22Rv1 (cell line): ENCODE measurements around the gene GIMAP6.
"Not testable (repeated sequence)": the region's sequence is repeated elsewhere in the genome, so short reads cannot be mapped to it uniquely, and the experiment has no call there.

Source experiments
- H3K27ac ChIP-seq: fragments of 450-650 bp; 2 replicates; pipeline ENCODE4 v1.5.1; 2017
- ZFX ChIP-seq: fragments of 450-650 bp; IDR thresholded peaks from 2 replicates; pipeline ENCODE4 v1.6.1; 2017; ENCODE audit warnings: antibody characterized with exemption, borderline replicate concordance
- TF ChIP-seq, protein P1 (sequence below): fragments of 450-650 bp; IDR thresholded peaks from 2 replicates; pipeline ENCODE4 v1.5.1; 2017; ENCODE audit warnings: mild to moderate bottlenecking

Gene GIMAP6

DNA sequence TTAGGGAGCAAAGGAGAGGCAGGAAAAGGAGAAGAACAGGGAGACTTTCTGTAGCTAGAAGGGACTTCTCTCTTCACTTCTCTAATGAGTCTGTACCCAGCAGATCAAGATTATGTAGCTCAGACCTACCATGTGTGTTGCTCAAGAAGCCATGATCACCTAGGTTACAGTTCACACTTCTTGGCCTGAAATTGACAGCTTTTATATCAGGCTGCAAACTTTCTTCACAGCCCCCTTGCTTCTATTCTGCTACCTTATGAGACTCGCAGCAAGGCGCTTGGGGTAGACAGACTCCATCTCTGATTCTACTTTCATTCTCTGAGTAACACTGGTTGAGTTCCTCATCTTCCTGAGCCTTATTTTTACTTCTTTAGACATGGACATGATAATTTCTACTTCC lies 33.7 kb upstream of the GIMAP6 start:
- TF ChIP-seq ZFX, result no peak
- TF ChIP-seq, protein P1, sequence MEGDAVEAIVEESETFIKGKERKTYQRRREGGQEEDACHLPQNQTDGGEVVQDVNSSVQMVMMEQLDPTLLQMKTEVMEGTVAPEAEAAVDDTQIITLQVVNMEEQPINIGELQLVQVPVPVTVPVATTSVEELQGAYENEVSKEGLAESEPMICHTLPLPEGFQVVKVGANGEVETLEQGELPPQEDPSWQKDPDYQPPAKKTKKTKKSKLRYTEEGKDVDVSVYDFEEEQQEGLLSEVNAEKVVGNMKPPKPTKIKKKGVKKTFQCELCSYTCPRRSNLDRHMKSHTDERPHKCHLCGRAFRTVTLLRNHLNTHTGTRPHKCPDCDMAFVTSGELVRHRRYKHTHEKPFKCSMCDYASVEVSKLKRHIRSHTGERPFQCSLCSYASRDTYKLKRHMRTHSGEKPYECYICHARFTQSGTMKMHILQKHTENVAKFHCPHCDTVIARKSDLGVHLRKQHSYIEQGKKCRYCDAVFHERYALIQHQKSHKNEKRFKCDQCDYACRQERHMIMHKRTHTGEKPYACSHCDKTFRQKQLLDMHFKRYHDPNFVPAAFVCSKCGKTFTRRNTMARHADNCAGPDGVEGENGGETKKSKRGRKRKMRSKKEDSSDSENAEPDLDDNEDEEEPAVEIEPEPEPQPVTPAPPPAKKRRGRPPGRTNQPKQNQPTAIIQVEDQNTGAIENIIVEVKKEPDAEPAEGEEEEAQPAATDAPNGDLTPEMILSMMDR, result no peak
- no peak overlapping the region for H3K27ac ChIP-seq

DNA sequence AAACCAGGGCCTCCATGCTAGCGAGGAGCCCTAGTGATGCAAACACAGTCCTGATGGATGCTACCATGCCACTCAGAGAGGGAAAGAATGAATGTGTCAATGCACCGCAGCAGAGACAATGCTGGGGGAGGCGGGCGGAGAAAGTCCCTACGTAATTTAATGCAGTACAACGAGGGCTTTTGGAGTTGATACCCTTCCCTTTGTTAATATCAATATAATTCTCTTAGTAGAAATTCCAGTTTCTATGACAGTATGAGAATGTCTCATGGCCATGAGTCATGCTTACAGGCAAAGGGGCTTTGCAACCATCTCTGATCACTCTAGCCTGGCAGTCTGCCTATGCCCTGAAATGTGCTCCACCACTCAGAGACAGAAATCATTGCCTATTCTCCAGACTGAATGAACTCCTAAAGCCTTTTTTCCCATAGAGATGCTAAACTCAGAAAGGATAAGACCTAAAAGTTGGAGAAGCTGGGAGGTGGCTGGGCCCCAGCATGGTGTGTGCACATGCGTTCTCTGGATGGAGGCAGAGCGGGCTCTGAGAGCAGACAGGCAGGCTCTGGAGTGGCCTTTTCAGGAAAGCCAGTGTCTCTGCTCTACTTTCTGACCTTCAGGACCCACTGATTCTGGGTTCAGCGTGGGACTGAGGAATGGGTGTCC lies 33.0 kb upstream of the GIMAP6 start:
- no peak for TF ChIP-seq ZFX
- TF ChIP-seq, protein P1, result no peak
- H3K27ac ChIP-seq, result no peak overlapping the region

DNA sequence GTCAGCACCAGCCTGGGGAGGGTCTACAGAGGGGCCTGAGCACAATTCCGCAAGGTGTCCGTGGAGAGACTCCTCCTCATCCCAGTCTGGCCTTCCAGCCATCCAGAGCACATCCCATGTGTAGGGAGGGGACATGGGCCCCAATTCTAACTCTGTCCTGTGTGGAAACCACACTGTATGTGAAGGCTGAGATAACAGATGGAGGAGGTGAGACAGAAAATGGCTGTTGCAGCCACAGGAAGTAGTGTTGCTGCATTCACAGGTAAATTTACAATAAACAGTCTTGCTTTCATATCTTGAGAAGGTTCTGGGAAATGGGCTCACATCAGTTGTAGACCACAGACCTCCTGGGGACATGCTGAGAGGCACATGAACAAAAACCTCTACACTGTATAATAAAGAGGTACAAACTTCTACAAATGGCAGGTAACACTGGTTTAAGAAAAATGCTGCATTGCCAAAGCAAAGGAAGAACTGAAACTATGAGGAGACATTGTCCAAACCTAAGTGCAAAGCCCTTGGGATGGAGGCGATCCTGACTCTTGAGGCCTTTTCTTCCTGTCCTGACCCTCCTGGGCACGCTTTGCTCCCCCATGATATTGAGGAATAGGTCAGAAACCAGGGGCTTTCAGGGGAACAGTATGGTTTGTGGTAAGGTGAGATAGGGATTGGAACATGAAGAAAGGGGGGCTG lies 31.8 kb upstream of the GIMAP6 start:
- TF ChIP-seq, protein P1, result no peak
- no peak for TF ChIP-seq ZFX
- no peak overlapping the region for H3K27ac ChIP-seq

DNA sequence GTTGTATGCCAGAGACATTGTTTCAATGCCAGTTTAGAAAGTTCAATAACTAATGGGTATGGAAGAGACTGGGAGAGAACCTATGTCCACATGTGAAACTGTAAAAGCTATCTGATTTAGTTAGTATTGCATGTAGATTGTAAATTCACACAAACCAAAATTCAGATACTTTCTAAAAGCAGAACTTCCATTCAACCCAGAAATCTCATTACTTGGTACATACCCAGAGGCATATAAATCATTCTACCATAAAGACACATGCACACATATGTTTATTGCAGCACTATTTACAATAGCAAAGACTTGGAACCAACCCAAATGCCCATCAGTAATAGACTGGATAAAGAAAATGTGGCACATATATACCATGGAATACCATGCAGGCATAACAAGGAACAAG lies 30.6 kb upstream of the GIMAP6 start:
- not testable (repeated sequence) for H3K27ac ChIP-seq

DNA sequence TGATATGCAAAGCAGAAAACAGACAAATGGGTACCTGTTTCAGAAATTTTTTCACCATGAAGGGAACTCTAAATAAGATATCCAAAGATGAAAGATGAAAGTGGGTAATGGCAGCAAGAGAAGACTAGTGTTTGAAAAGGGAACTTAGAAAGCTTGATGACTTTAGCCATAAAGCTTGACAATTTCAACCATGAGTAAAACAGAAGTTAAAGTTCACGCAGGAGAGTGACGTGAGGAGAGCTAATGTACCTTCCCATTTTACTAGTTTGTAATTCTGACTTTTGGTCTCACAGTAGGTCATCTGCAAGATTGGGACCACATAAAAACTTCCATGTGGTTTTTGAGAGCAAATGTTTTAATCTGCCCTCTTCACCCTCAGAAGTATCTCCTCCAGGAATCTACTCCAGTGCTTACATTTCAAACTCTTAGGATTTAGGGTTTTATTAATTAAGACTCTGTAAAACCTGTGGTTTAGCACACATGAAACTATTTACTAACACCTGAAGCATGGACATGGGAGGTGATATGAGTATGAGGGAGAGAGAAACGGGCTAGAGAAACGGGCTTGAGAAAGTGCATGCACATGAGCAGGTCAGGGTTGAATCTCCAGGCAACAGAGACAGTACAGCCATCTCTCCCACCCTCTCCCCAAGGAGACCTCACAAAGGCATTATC lies 28.9 kb upstream of the GIMAP6 start:
- TF ChIP-seq, protein P1, result no peak
- TF ChIP-seq ZFX, result no peak
- no peak overlapping the region for H3K27ac ChIP-seq

DNA sequence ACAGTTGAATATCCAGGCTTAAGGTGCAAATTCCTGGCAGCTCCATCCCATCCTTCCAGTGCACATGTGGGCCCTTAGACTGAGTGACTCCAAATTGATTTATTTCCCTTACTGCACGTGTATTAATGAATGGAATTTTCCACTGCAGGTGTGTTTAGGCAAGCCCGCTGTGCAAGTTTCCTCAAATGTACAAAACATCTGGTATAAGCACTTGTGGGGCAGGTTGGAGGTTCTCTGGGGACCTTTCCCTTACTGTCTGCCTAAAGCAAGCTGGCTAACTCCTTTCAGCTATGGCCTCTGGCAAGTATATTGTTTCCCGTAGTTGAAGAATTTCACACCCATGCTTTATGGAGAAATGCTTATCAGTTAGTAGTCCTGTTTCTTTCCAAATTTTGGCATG lies 25.3 kb upstream of the GIMAP6 start:
- no peak overlapping the region for H3K27ac ChIP-seq
- TF ChIP-seq, protein P1, result no peak
- TF ChIP-seq ZFX, result no peak

DNA sequence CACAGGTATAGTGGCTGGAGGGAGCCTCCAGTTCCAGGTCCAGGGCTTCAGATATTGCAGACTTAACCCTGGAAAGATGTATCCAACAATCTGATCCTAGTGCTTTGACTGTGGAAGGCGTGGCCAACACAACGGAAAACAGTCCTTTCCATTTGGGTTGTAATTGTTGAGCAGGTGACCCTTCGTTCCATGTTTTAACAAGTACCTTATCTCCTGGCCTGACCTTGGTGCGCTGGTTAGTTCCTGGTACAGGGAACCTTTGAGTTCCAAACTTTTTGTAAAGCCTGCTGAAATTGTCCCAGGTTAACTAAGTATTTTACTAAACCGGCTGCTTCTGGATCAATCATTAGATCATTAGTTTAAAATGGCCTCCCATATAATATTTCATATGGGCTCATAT lies 23.9 kb upstream of the GIMAP6 start:
- H3K27ac ChIP-seq, result no peak overlapping the region

More for the DNA sequence above, 23.9 kb upstream of the GIMAP6 start:
- TF ChIP-seq, protein P1, result no peak
- no peak for TF ChIP-seq ZFX
